ENCODE data around the gene FBXL13.

GRCh38 chr7:103093429-103093828 is 18.8 kb upstream of the FBXL13 start:
- no peak for TF ChIP-seq NFYA (IDR thresholded peaks at IDR 0.05; ENCODE audit: borderline replicate concordance, low read depth, low read length)
- no peak for TF ChIP-seq CREB1 (IDR thresholded peaks at IDR 0.05; ENCODE audit: low read depth)
- no peak for TF ChIP-seq CTCF (IDR thresholded peaks at IDR 0.05 in 2 of 3, conservative IDR thresholded peaks at IDR 0.05 in 1 of 3; ENCODE audit: control insufficient read depth in 2 of 3, extremely low read depth in 1 of 3, insufficient read depth in 1 of 3, low read depth in 3 of 3, low read length in 3 of 3)
- TF ChIP-seq POLR2A (IDR thresholded peaks at IDR 0.05; ENCODE audit: low read depth, low read length): no peak
- TF ChIP-seq SIN3A (IDR thresholded peaks at IDR 0.05; ENCODE audit: low read depth, low read length): no peak
- no peak for TF ChIP-seq CHD4 (IDR thresholded peaks at IDR 0.05)
- no peak for TF ChIP-seq MAX (IDR thresholded peaks at IDR 0.05; ENCODE audit: low read depth, low read length)
- TF ChIP-seq YBX1 (IDR thresholded peaks at IDR 0.05): no peak
- no peak for TF ChIP-seq SP1 (IDR thresholded peaks at IDR 0.05; ENCODE audit: low read depth, low read length)
- no peak for TF ChIP-seq GATAD2B (conservative IDR thresholded peaks at IDR 0.05; ENCODE audit: low read depth)
- no peak for TF ChIP-seq BHLHE40 (IDR thresholded peaks at IDR 0.05; ENCODE audit: borderline replicate concordance in 1 of 2, low read depth in 2 of 2, low read length in 1 of 2)
- TF ChIP-seq USF1 (IDR thresholded peaks at IDR 0.05; ENCODE audit: borderline replicate concordance, extremely low read length, insufficient read depth, low read depth, low read length): no peak

All from GM12878 (cell line).